HFF-Myc (cell line): ENCODE data around the gene TVP23C.

Experiments
- DNase-seq: peaks from one replicate; pipeline ENCODE4 v3.0.0-alpha.2; 2011; ENCODE audit warnings: low read depth; ENCODE audit errors: extremely low read depth
- H3K4me3 ChIP-seq: replicated peaks from 2 replicates; pipeline ENCODE4 v1.5.1; 2011; ENCODE audit warnings: low read depth, mild to moderate bottlenecking, control low read depth, low read length
- CTCF ChIP-seq: IDR thresholded peaks from 2 replicates; pipeline ENCODE4 v1.5.1; 2012; ENCODE audit warnings: mild to moderate bottlenecking, low read depth, low read length, control low read depth; ENCODE audit errors: missing control alignments

The TVP23C gene

GRCh38 chr17:15498107-15498506, 65.2 kb downstream of the TVP23C start:
- H3K4me3 ChIP-seq, result no peak overlapping the region
- TF ChIP-seq CTCF, result no peak
- DNase-seq, result no peak

GRCh38 chr17:15496735-15497670, 66.3 kb downstream of the TVP23C start:
- DNase-seq, result no peak
- no peak overlapping the region for H3K4me3 ChIP-seq

GRCh38 chr17:15494821-15495220, 68.5 kb downstream of the TVP23C start:
- no peak for TF ChIP-seq CTCF
- H3K4me3 ChIP-seq, result no peak overlapping the region
- DNase-seq, result no peak

More at GRCh38 chr17:15496735-15497670, 66.3 kb downstream of the TVP23C start:
- TF ChIP-seq CTCF, result no peak

- no peak overlapping the region for H3K4me3 ChIP-seq
- DNase-seq, result no peak
- no peak for TF ChIP-seq CTCF
These were observed 69.6 kb downstream of the TVP23C start for GRCh38 chr17:15493693-15494035.

GRCh38 chr17:15492791-15493692, 70.2 kb downstream of the TVP23C start:
- DNase-seq, result no peak
- no peak overlapping the region for H3K4me3 ChIP-seq
- TF ChIP-seq CTCF, result no peak

- DNase-seq, result no peak
- TF ChIP-seq CTCF, result no peak
- H3K4me3 ChIP-seq, result no peak overlapping the region
These were observed 71.1 kb downstream of the TVP23C start for GRCh38 chr17:15492186-15492585.
